OCI-LY3 (cell line): ENCODE results near the gene RNH1.

Source experiments
- EZH2phosphoT487 ChIP-seq: fragments of 200-600 bp; shearing (Covaris generic); IDR thresholded peaks from 2 replicates; pipeline ENCODE4 v1.6.1; 2018; ENCODE audit warnings: antibody characterized with exemption, mixed run types, low read depth
- TF ChIP-seq, protein P1 (sequence below): fragments of 200-600, 300-600 bp; sonication (generic); IDR thresholded peaks from 2 replicates; pipeline ENCODE4 v1.5.1; 2014; ENCODE audit warnings: antibody characterized with exemption, low read length, low read depth

DNA sequence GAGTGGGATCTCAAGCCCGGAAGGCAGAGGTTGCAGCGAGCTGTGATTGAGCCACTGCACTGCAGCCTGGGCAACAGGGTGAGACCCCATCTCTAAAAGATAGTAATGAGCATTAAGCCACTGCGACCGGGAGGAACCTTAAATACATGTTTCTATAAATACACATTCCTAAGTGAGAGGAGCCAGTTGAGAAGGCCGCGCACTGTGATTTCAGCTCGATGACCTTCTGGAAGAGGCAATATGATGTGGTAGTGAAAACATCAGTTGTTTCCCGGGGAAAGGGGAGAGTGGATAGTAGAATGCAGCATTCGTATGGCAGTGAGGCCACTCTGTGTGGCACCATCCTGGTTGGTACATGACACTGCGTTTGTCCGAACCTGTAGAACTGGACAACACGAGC lies 39.0 kb downstream of the RNH1 start:
- TF ChIP-seq, protein P1, sequence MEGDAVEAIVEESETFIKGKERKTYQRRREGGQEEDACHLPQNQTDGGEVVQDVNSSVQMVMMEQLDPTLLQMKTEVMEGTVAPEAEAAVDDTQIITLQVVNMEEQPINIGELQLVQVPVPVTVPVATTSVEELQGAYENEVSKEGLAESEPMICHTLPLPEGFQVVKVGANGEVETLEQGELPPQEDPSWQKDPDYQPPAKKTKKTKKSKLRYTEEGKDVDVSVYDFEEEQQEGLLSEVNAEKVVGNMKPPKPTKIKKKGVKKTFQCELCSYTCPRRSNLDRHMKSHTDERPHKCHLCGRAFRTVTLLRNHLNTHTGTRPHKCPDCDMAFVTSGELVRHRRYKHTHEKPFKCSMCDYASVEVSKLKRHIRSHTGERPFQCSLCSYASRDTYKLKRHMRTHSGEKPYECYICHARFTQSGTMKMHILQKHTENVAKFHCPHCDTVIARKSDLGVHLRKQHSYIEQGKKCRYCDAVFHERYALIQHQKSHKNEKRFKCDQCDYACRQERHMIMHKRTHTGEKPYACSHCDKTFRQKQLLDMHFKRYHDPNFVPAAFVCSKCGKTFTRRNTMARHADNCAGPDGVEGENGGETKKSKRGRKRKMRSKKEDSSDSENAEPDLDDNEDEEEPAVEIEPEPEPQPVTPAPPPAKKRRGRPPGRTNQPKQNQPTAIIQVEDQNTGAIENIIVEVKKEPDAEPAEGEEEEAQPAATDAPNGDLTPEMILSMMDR: no peak
- TF ChIP-seq EZH2phosphoT487: no peak
